ENCODE measurements around the gene ELL3.
"Not testable (repeated sequence)": the region's sequence is repeated elsewhere in the genome, so short reads cannot be mapped to it uniquely, and the experiment has no call there.

The ELL3 gene

GRCh38 chr15:43735416-43735815, 41.4 kb downstream of the ELL3 start:
- no peak for DNase-seq
- intact Hi-C loops (cut with DNase I), result no loop called here

DNA sequence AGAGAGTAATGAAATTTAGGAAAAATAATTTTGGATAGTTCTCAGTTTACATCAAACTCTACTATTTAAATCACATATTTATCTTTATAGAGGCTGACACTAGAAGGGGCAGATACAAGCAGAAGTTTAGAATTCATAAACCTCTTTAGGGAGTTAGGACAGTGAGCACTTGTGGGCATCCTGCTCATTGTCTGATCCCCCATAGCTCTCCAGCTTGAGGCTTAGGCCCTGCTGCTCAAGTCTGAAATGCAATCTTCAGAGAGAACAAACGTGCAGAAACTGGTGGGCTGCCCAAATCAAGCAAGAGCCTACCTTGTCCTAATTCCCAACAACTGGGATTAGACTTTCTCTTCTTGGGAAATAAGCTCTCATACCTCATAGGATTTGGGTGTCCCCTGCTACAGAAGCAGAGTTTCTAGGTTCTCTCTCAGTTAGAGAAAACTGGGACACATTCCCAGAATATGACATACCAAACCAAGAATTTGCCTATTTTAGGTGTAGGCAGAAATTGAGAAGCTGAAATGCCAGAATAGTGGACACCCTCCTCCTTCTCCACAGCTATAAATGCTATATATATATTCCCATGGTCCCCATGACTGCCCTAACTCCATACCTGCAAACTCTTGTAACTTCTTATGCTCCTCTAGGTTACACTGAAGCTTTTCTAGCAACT, 48.6 kb downstream of the ELL3 start:
- intact Hi-C loops (cut with DNase I); DNase-seq: not testable (repeated sequence)

- DNase-seq; intact Hi-C loops (cut with DNase I): not testable (repeated sequence)
Observed at GRCh38 chr15:43726306-43726705, 50.5 kb downstream of the ELL3 start.

GRCh38 chr15:43723151-43723550, 53.6 kb downstream of the ELL3 start:
- no peak for DNase-seq
- intact Hi-C loops (cut with DNase I), result no loop called here

All from posterior cingulate gyrus (tissue), 11 donors.